PC-9 (cell line): Measurements from ENCODE around the gene TDP1.

ENCODE experiments used
- CTCF ChIP-seq: fragments of 200-600 bp; sonication (generic); conservative IDR thresholded peaks from 2 replicates; pipeline ENCODE4 v1.6.1; 2017; ENCODE audit warnings: mixed run types, antibody characterized with exemption, mild to moderate bottlenecking, moderate library complexity
- EZH2 ChIP-seq: fragments of 200-600 bp; sonication (generic); IDR thresholded peaks from 2 replicates; pipeline ENCODE4 v1.8.0; 2017; ENCODE audit warnings: antibody characterized with exemption, low read depth

DNA sequence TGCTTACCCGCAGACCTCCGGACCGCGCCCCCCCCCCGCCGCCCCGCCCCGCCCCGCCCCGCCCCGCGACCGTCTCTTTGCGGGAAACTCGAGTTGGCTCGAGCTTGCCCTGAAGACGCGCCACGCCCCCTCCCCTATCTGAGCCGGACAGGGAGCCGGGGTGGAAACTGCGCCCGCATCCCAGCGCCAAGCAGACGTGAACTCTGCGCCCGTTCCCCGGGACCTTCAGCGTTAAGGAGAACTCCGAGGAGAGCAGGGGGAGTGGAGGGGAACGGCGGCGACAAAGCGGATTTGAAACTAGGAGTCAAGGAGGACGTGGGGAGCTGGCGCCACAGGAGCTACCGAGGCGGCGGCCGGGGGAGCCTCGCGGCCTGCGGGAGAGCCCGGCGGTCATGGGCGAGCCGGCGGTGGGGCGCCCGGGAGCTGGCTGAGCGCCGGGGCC is 106.0 kb downstream of the TDP1 start, which contains the start of gene KCNK13:
- TF ChIP-seq CTCF (no peak), EZH2 (no peak)
